ENCODE data around the gene RGL2. TPM values are rescaled to one million over a fixed set of nuclear protein-coding genes. Genes with fewer than 3 reads are reported as not detected.

The RGL2 gene
- total RNA-seq, 1 donor from 2014 or later = 16.3 TPM

GRCh38 chr6:33317669-33318425 is 19.1 kb upstream of the RGL2 start, which contains the start of gene ZBTB22:
Gene ZBTB22, minus strand, starts transcription at chr6:33317744. Its CDS starts 828 bp downstream, at chr6:33316916.
- DNase-seq (ENCODE audit: low spot score in 2 of 2) = peak; percentile 88 to 91
- FAIRE-seq = no peak

- FAIRE-seq (no peak), DNase-seq (ENCODE audit: low spot score in 2 of 2) (no peak)
Measured at GRCh38 chr6:33317419-33317668, 18.6 kb upstream of the RGL2 start.

GRCh38 chr6:33316603-33317418 is 18.1 kb upstream of the RGL2 start:
- FAIRE-seq (no peak), DNase-seq (ENCODE audit: low spot score in 2 of 2) (no peak)

GRCh38 chr6:33315793-33316602 is 17.3 kb upstream of the RGL2 start:
- FAIRE-seq (no peak), DNase-seq (ENCODE audit: low spot score in 2 of 2) (no peak)

- DNase-seq (ENCODE audit: low spot score in 2 of 2) (no peak), FAIRE-seq (no peak)
Measured at GRCh38 chr6:33314943-33315792, 16.4 kb upstream of the RGL2 start.

GRCh38 chr6:33314515-33314942 is 15.8 kb upstream of the RGL2 start:
- no peak for FAIRE-seq
- peak in 1 of 2 donors; percentile 54 for DNase-seq (ENCODE audit: low spot score in 2 of 2)

- peak; percentile 49 to 59 for DNase-seq (ENCODE audit: low spot score in 2 of 2)
- FAIRE-seq = no peak
Measured at GRCh38 chr6:33313709-33314514, 15.2 kb upstream of the RGL2 start, which contains the start of gene TAPBP. Gene TAPBP, minus strand, starts transcription at chr6:33314078. Its CDS starts 37 bp downstream, at chr6:33314041.

GRCh38 chr6:33313105-33313708 is 14.5 kb upstream of the RGL2 start:
- DNase-seq (ENCODE audit: low spot score in 2 of 2) (peak in 1 of 2 donors; percentile 45), FAIRE-seq (no peak)

GRCh38 chr6:33312361-33313104 is 13.8 kb upstream of the RGL2 start:
- FAIRE-seq = no peak
- DNase-seq (ENCODE audit: low spot score in 2 of 2) = peak; percentile 62 to 74

- no peak for FAIRE-seq
- no peak for DNase-seq (ENCODE audit: low spot score in 2 of 2)
Measured at GRCh38 chr6:33306356-33306755, 7.6 kb upstream of the RGL2 start.

- DNase-seq (ENCODE audit: low spot score in 2 of 2) (no peak), FAIRE-seq (no peak)
Measured at GRCh38 chr6:33305052-33305451, 6.3 kb upstream of the RGL2 start.

GRCh38 chr6:33304216-33304615 is 5.5 kb upstream of the RGL2 start:
- DNase-seq (ENCODE audit: low spot score in 2 of 2) (no peak), FAIRE-seq (no peak)

- no peak for FAIRE-seq
- no peak for DNase-seq (ENCODE audit: low spot score in 2 of 2)
Measured at GRCh38 chr6:33301877-33302276, 3.1 kb upstream of the RGL2 start.

- FAIRE-seq (no peak), DNase-seq (ENCODE audit: low spot score in 2 of 2) (peak; percentile 83 to 88)
Measured at GRCh38 chr6:33299237-33299944, 649 bp upstream of the RGL2 start.

- DNase-seq (ENCODE audit: low spot score in 2 of 2) (peak; percentile 58 to 77), FAIRE-seq (no peak)
Measured at GRCh38 chr6:33297956-33298772, 578 bp downstream of the RGL2 start.

- FAIRE-seq = no peak
- peak in 1 of 2 donors; percentile 31 for DNase-seq (ENCODE audit: low spot score in 2 of 2)
Measured at GRCh38 chr6:33297406-33297955, 1.3 kb downstream of the RGL2 start.
